Peyer's patch (tissue), 4 donors: ENCODE data around the gene TUBB1. TPM values are rescaled to one million over a fixed set of nuclear protein-coding genes. Genes with fewer than 3 reads are reported as not detected.

Experiments used
- DNase-seq, 3 donors: peaks; one replicate each; pipeline ENCODE4 v3.0.0-alpha.2; 2017 to 2019
- H3K27ac ChIP-seq, 4 donors: fragments of 200-600 bp; sonication (generic); one replicate each; pipeline ENCODE4 v1.5.1; 2016 to 2019
- H3K27me3 ChIP-seq, 2 donors: fragments of 200-600 bp; sonication (generic); one replicate each; pipeline ENCODE4 v1.5.1; 2019
- H3K36me3 ChIP-seq, 3 donors: fragments of 200-600 bp; sonication (generic); one replicate each; pipeline ENCODE4 v1.5.1; 2016 to 2019
- H3K4me1 ChIP-seq, 4 donors: fragments of 200-600 bp; sonication (generic); one replicate each; pipeline ENCODE4 v1.5.1; 2016 to 2019
- H3K4me3 ChIP-seq, 4 donors: fragments of 200-600 bp; sonication (generic); 1 replicate in 3 of 4; 2 replicates in 1 of 4; pipeline ENCODE4 v1.5.1; 2016 to 2019; ENCODE audit warnings: mild to moderate bottlenecking in 1 of 4
- H3K9me3 ChIP-seq, 4 donors: fragments of 200-600 bp; sonication (generic); one replicate each; pipeline ENCODE4 v1.5.1; 2016 to 2019; ENCODE audit warnings: mild to moderate bottlenecking in 1 of 4
- CTCF ChIP-seq, 6 experiments: fragments of 450-650 bp in 4 of 6; fragments of 200-600 bp in 2 of 6; sonication (generic) in 1 of 6; IDR thresholded peaks; one replicate each; pipeline ENCODE4 v1.5.1; 2017 to 2019; ENCODE audit warnings: antibody characterized with exemption in 6 of 6, mild to moderate bottlenecking in 3 of 6, moderate library complexity in 1 of 6
- POLR2A ChIP-seq, 2 donors: fragments of 450-650 bp; IDR thresholded peaks; one replicate each; pipeline ENCODE4 v1.5.1; 2017; ENCODE audit warnings: antibody characterized with exemption in 2 of 2, mild to moderate bottlenecking in 2 of 2, moderate library complexity in 2 of 2
- total RNA-seq, 4 donors: library from RNA; depleted of rRNA; stranded (reverse); fragments of >200 nt; gene quantifications; one replicate each; pipeline ENCODE4 v1.1.0, GENCODE V29; 2016

Gene TUBB1
- total RNA-seq, 4 donors from 2014 or later: not detected

GRCh38 chr20:59062081-59062480, 42.9 kb downstream of the TUBB1 start:
- TF ChIP-seq CTCF (IDR thresholded peaks at IDR 0.05) (no peak), POLR2A (IDR thresholded peaks at IDR 0.05) (no peak)
- DNase-seq: no peak
- Histone ChIP-seq H3K4me1 (no peaks in the 10 kb centered on the region), H3K36me3 (no peaks in the 10 kb centered on the region), H3K27me3 (no peaks in the 10 kb centered on the region), H3K4me3 (no peak overlapping the region), H3K9me3 (no peaks in the 10 kb centered on the region), H3K27ac (no peak overlapping the region)

GRCh38 chr20:59063358-59064213, 44.4 kb downstream of the TUBB1 start:
- DNase-seq: no peak
- H3K9me3 ChIP-seq: no peaks in the 10 kb centered on the region
- H3K4me3 ChIP-seq: no peak overlapping the region
- no peaks in the 10 kb centered on the region for H3K36me3 ChIP-seq
- peak overlapping the region in 1 of 4 donors; percentile 32 for H3K27ac ChIP-seq
- no peaks in the 10 kb centered on the region for H3K4me1 ChIP-seq
- H3K27me3 ChIP-seq: no peaks in the 10 kb centered on the region
- TF ChIP-seq POLR2A (IDR thresholded peaks at IDR 0.05) (no peak), CTCF (IDR thresholded peaks at IDR 0.05) (no peak)

GRCh38 chr20:59064214-59064722, 45.0 kb downstream of the TUBB1 start:
- Histone ChIP-seq H3K27me3 (no peaks in the 10 kb centered on the region), H3K9me3 (no peaks in the 10 kb centered on the region), H3K4me3 (no peak overlapping the region), H3K36me3 (no peaks in the 10 kb centered on the region), H3K27ac (peak overlapping the region in 1 of 4 donors; percentile 32), H3K4me1 (no peaks in the 10 kb centered on the region)
- no peak for DNase-seq
- TF ChIP-seq CTCF (IDR thresholded peaks at IDR 0.05) (no peak), POLR2A (IDR thresholded peaks at IDR 0.05) (no peak)

- Histone ChIP-seq H3K27me3 (no peaks in the 10 kb centered on the region), H3K9me3 (no peaks in the 10 kb centered on the region), H3K4me1 (no peaks in the 10 kb centered on the region), H3K4me3 (no peak overlapping the region), H3K27ac (no peak overlapping the region), H3K36me3 (no peaks in the 10 kb centered on the region)
- DNase-seq: no peak
- TF ChIP-seq POLR2A (IDR thresholded peaks at IDR 0.05) (no peak), CTCF (IDR thresholded peaks at IDR 0.05) (no peak)
Observed at GRCh38 chr20:59068534-59068933, 49.3 kb downstream of the TUBB1 start.

- Histone ChIP-seq H3K27ac (no peak overlapping the region), H3K27me3 (no peaks in the 10 kb centered on the region), H3K4me1 (no peaks in the 10 kb centered on the region), H3K9me3 (no peaks in the 10 kb centered on the region), H3K36me3 (no peaks in the 10 kb centered on the region), H3K4me3 (no peak overlapping the region)
- no peak for DNase-seq
- TF ChIP-seq POLR2A (IDR thresholded peaks at IDR 0.05) (no peak), CTCF (IDR thresholded peaks at IDR 0.05) (no peak)
Observed at GRCh38 chr20:59069026-59069425, 49.8 kb downstream of the TUBB1 start.
